Measurements from ENCODE around the gene NCOA5.
"Not testable (repeated sequence)": the region's sequence is repeated elsewhere in the genome, so short reads cannot be mapped to it uniquely, and the experiment has no call there.

The NCOA5 gene

DNA sequence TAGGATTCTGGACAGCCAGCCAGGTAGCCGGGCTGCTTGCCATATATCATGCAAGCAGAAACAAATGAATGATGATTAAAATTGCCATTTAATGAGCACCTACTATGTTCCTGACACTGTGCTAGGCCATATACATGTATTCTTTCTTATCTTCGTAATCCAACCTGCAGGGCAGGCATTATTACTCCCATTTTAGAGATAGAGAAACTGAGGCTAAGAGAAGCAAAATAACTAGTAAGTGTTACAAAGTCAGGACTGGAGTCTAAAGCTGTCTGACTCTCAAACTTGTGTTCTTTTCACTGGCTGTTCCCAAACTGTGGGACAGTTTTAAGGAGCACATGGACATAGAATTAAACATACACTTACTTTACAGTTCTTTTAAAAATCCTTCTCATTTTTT lies 30.4 kb upstream of the NCOA5 start:
- DNase-seq: no peak

DNA sequence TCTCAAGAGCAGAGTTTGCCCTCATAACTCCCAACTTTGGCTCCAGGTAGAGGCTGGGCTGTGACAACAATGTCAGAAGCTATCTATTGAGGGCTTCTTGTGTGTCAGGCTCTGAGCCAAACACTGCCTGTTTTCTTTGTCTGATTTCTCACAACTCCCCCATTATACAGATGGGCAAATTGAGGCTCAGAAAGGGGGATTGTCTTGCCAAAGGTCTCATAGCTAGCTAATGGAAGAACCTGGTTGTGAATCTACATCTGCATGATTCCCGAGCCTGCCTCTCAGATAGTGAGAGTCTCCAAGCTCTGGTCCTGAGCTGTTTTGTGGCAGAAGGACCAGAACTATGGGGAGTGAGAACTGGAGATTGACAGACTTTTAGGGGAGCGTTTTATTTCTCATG lies 29.8 kb upstream of the NCOA5 start:
- no peak for DNase-seq

GRCh38 chr20:46119028-46119546 lies 29.3 kb upstream of the NCOA5 start:
- DNase-seq: no peak

- no peak for DNase-seq
Measured at GRCh38 chr20:46118481-46119020, 28.8 kb upstream of the NCOA5 start.

GRCh38 chr20:46117704-46118467 lies 28.1 kb upstream of the NCOA5 start, which contains the start of gene CD40:
Gene CD40, plus strand, starts transcription at chr20:46118314. Its CDS starts 30 bp downstream, at chr20:46118344.
- no peak for DNase-seq

GRCh38 chr20:46114449-46114848 lies 24.7 kb upstream of the NCOA5 start:
- no peak for DNase-seq

DNA sequence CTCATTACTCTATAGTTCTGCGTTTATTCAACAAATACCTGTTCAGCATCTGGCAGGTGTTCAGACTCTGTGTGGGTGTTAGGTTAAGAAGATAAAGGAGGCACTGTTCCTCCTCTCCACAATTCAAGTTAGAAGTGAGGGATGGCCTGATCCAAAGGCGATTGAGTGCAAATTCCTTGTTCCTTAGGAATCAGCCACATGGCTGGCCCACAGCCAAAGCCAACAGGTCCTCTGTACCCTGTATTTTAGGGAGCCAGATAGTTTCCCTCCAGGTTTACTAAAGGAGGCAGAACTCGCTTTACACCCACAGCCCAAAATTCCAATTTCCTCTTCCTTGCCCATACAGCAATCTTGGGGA lies 23.3 kb upstream of the NCOA5 start:
- no peak for DNase-seq

- DNase-seq: no peak
Measured at GRCh38 chr20:46112430-46113112, 22.8 kb upstream of the NCOA5 start.

GRCh38 chr20:46111836-46112212 lies 22.1 kb upstream of the NCOA5 start:
- DNase-seq: no peak

GRCh38 chr20:46111028-46111835 lies 21.5 kb upstream of the NCOA5 start:
- no peak for DNase-seq

DNA sequence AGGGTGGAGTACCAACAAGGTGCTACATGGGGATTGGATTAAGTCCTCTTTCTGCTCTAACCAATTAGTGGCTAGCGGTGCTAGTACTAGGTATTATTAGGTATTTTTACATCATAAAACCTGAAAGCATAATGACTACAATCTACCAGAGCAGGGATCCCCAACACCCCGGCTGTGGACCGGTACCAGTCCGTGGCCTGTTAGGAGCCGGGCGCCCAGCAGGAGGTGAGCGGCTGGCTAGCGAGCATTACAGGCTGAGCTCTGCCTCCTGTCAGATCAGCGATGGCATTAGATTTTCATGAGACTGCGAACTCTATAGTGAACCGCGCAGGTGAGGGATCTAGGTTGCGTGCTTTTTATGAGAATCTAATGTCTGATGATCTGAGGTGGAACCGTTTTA lies 19.2 kb upstream of the NCOA5 start:
- no peak for DNase-seq

GRCh38 chr20:46108435-46108841 lies 18.7 kb upstream of the NCOA5 start:
- DNase-seq: no peak

- DNase-seq: no peak
Measured at GRCh38 chr20:46107061-46107460, 17.3 kb upstream of the NCOA5 start.

- DNase-seq: no peak
Measured at GRCh38 chr20:46104262-46104661, 14.5 kb upstream of the NCOA5 start.

DNA sequence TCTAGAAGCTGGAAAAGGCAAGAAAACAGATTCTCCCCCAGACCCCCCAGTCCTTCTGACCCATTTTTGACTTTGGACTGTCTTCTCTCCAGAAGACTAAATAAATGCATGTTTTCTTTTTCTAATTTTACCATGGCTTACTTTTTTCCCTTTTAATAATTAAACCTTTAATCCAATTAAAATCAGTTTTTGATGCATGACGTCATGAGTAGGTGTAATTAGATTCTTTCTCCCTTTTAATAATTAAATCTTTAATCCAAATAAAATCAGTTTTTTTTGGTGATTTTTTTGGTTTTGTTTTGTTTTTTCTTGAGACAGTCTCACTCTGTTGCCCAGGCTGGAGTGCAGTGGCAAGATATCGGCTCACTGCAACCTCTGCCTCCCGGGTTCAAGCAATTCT lies 13.2 kb upstream of the NCOA5 start:
- DNase-seq: no peak

GRCh38 chr20:46101957-46102356 lies 12.2 kb upstream of the NCOA5 start:
- no peak for DNase-seq

- no peak for DNase-seq
Measured at GRCh38 chr20:46100988-46101387, 11.2 kb upstream of the NCOA5 start.

- DNase-seq: not testable (repeated sequence)
Measured at GRCh38 chr20:46100444-46100843, 10.7 kb upstream of the NCOA5 start.

DNA sequence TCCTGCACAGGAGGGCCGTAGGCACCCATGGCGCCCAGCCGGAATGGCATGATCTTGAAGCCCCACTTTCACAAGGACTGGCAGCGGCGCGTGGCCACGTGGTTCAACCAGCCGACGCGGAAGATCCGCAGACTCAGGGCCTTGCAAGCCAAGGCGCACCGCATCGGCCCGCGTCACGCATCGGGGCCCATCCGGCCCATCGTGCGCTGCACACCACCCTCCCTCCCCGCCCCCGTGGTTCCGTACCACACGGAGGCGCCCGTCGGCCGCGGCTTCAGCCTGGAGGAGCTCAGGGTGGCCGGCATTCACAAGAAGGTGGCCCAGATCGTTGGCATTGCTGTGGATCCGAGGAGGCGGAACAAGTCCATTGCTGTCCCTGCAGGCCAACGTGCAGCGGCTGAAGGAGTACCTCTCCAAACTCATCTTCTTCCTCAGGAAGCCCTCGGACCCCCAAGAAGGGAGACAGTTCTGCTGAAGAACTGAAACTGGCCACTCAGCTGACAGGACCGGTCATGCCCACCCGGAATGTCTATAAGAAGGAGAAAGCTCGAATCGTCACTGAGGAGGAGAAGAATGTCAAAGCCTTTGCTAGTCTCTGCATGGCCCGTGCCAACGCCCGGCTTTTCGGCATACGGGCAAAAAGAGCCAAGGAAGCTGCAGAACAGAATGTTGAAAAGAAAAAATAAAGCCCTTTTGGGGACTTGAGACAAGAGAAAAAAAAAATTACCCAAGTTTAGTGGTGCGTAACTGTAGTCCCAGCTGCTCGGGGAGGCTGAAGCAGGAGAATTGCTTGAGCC lies 9.9 kb upstream of the NCOA5 start:
- no peak for DNase-seq

GRCh38 chr20:46093531-46093930 lies 3.8 kb upstream of the NCOA5 start:
- DNase-seq: no peak

DNA sequence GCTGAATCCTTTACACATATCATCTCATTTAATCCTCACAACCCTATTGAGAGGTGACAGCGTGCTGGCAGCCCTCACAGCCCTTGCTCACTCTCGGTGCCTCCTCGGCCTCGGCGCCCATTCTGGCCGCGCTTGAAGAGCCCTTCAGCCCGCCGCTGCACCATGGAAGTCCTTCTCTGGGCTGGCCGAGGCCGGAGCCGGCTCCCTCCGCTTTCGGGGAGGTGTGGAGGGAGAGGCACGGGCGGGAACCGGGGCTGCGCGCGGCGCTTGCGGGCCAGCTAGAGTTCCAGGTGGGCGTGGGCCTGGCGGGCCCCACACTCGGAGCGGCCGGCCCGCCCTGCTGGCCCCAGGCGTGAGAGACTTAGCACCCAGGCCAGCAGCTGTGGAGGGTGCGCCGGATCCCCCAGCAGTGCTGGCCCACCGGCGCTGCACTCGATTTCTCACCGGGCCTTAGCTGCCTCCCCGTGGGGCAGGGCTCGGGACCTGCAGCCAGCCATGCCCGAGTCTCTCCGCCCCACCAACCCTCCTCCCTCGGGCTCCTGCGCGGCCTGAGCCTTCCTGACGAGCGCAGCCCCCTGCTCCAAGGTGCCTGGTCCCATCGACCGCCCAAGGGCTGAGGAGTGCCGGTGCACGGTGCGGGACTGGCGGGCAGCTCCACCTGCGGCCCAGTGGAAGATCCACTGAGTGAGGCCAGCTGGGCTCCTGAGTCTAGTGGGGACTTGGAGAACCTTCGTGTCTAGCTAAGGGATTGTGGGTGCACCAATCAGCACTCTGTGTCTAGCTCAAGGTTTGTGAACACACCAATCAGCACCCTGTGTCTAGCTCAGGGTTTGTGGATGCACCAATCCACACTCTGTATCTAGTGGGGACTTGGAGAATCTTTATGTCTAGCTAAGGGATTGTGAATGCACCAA lies 2.1 kb upstream of the NCOA5 start:
- DNase-seq: not testable (repeated sequence)

DNA sequence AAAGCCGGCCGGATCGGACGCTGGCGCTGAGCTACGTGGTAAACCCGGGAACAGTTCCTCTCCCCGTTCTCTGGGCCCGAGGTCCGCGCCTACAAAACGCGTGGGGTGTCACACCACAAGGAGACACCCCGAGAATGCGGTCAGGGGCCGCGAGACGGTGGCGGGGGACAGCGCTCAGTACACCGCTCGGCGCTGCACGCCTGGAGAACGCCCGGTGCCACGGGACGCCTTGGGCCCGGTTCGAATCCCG lies 670 bp downstream of the NCOA5 start:
- DNase-seq: no peak
